ENCODE data around the gene COPG1.

DNA sequence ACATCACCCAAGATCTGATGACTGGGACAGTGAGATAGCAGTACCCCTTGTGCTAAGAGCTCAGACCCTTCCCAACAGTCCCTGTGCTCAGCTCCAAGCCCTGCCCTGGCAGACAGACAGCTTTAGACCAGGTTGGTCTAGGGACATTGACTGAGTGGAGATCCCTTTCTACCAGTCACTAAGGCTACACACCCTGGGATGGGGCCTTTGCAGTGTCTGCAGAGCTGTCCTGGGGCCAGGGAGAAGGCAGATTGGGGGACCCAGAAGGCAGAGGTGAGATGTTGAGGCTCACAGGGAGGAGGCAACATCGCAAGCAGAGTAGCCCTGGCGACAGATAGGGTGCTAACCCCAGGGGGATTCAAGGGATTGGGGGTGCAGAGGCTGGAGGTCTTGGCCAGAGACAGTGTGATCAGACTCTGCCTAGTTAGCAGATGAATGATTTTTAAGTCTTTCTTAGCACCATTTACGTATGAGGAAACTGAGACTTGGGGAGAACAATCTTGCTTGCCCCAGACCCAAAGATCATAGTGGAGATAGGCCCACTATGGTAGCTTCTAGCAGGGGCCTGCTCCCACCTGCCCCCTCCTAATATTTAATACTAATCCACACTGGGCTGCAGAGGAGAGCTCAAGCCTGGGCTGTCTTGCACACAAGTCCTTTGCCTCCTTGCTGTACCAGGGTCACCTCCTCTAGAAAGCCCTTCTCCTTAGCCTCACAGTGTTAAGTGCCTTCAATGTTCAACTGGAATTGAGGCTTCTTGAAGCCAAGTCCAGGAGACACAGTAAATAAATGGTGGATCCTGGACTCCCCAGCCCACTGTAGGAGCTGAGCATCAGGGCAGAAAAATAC, 61.9 kb downstream of the COPG1 start:
- TF ChIP-seq EZH2 (IDR thresholded peaks at IDR 0.05; ENCODE audit: borderline replicate concordance), result no peak
- no peak for TF ChIP-seq CTCF (IDR thresholded peaks at IDR 0.05; ENCODE audit: poor library complexity)
- no peak for TF ChIP-seq EZH2phosphoT487 (IDR thresholded peaks at IDR 0.05; ENCODE audit: low read depth, severe bottlenecking, unreplicated experiment)

Measured in hepatocyte (in vitro differentiated cells).